HG03354 (cell line): ENCODE data around the gene S100PBP.

Source experiments
- ATAC-seq: cut with Tn5 transposase; IDR thresholded peaks from one replicate; pipeline ENCODE4 v1.9.1; 2021; ENCODE audit warnings: mild to moderate bottlenecking; ENCODE audit not compliant: unreplicated experiment, poor library complexity, severe bottlenecking

Gene S100PBP

DNA sequence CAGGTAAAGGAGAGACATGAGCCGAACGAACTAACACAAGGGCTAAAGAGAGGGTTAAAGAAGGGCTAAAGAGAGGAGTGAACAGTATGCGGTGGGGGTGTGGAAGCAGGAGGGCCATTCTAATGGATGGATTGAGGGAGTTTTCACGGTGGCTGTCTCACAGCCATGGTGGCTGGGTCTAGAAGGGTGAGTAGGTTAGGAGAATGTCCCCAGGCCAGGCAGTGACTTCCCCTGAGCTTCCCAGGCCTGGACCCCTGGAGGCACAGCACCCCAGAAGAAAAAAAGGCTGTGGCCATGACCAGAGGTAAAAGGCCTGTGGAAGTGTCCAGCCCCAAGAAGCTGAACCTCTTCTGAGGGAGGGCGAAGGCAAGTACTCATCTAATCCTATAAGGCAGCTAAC, 49.7 kb downstream of the S100PBP start:
- ATAC-seq, result no peak

DNA sequence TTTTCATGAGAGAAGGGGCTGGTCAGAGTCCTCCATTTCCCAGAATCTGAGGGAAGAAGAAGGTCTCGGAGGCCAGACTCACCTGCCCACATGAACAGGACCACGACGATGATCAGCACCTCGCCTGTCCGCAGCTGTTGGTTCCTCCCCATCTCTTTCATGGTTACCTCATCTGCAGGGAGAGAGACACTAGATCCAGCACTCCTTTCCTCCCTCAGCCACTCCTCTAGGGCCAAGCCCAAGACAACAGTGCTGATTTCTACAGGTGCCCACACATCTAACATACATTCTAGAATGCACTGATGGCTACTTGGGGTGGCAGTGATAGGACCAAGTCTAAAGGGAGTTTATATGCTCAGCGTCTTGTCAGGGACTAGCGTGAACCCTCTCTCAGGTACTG, 50.2 kb downstream of the S100PBP start:
- ATAC-seq, result no peak

GRCh38 chr1:32868085-32868484, 50.6 kb downstream of the S100PBP start:
- ATAC-seq, result no peak

DNA sequence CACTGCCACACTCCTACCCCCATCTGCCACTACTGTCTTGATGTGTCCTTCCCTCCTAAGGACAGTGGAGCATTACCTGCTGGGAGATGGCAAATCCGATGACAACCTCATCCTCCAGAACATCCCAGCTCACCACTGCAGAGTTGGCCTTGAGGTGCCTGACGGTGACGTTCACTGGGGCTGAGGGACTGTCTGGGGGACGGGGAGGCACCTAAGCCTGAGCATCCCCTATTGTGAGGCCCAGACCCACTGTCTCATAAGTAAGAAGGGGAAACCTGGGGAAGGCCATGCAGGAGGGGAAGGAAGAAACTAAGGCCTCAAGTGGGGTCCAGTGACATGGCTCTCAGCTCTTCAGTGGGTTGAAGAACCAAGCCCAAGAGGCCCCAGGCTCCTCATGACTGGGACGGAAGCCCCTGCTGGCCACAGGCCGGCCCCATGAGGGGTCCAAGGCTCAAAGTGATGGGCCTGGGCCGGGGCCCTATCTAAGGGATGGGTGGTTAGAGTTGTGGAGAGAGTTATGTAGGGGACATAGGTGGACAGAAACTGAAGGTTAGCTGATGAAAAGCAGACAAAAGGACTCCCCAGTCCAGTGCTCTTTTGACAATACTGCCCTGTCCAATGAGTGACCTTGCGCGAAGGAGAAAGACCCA, 51.5 kb downstream of the S100PBP start:
- ATAC-seq, result no peak

DNA sequence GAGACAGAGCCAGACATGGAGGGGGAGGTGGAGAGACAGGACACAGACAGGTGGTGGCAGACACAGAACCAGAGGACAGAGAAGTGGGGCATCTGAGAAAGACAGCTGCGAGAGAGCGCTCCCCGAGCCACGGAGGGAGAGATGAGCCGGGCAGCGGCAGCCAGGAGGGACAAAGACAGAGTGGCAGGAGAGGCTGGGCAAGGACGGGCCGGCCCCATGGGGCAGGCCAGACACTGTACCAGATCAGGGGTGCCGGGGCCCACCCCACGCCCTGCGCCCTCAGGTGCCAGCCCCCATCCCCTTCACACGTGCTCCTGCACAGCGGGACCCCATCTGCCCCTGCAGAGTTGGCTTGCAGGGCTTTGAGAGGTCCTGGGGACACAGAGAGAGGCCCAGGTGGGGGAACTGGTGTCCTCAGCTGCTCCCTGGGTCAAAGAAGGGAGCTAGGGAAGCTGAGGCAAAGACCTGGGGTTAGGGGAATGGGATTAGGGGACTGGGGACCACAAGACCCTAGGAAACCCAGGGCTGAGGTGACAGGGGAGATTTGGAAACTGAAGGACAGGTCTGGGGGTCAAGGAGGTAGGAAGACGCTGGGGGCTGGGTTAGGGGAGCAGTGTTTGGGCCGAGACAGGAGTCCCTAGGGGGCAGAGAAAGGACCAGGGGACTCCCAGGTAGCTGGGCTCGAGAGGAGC, 52.6 kb downstream of the S100PBP start:
- no peak for ATAC-seq

GRCh38 chr1:32870615-32871363, 53.3 kb downstream of the S100PBP start, which contains the start of gene FNDC5:
TSS of gene FNDC5 (minus strand) at chr1:32870912.
- ATAC-seq, result no peak

DNA sequence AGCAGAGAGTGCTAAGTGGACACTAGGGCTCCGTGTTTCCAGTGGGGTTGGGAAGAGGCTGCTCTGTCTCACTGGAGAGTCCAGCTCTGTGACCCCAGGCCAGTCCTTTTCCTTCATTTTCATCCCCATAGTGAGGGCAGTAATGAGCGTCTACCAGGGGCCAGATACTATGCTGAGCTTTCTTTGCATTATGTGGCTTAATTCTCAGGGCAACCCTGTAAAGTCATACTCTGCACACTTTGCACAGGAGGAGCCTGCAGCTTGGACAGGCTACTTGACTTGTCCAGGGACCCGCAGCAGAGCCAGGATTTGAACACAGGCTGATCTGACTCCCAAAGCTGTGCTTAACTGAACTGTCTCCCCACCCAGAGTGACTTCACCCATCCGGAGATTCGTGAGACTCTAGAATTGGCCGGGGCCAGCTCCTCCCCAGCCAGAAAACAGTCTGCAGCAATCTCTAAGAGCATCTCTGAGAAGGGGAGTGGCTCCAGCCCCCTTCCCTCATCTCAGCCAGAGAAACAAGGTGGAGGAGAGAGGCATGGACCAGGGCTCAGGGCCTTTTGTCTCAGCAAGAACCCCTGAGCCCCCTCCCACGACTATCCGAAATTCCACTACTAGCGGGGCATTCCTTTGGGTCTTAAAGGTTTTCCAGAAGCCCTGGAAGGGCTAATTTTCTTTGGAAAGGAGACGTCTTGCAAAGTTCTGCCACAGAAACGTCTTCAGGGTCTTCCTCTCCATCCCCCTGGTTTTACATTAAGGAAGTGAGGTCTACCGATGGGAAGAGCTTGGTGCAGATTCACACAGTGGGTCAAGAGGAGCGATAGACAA, 54.1 kb downstream of the S100PBP start:
- no peak for ATAC-seq

GRCh38 chr1:32872192-32872460, 54.7 kb downstream of the S100PBP start:
- no peak for ATAC-seq

DNA sequence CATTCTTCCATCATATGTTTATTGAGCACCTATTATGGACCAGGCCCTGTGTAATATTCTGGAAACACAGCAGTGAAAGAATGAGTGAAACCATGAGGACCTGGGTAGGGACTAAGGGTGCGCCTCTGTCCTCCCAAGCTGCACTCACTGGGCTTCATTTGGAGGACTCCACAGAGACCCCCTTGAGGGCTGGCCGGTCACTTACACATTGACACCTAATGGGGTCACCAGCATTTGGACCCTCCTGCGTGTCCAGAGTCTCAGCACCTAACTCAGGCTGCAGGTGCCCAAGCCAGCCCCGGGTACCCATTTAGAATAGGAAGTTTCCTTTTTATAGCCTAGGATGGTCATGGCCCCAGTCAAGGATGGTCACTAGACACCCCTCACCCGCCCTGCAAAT, 56.0 kb downstream of the S100PBP start:
- ATAC-seq, result no peak

DNA sequence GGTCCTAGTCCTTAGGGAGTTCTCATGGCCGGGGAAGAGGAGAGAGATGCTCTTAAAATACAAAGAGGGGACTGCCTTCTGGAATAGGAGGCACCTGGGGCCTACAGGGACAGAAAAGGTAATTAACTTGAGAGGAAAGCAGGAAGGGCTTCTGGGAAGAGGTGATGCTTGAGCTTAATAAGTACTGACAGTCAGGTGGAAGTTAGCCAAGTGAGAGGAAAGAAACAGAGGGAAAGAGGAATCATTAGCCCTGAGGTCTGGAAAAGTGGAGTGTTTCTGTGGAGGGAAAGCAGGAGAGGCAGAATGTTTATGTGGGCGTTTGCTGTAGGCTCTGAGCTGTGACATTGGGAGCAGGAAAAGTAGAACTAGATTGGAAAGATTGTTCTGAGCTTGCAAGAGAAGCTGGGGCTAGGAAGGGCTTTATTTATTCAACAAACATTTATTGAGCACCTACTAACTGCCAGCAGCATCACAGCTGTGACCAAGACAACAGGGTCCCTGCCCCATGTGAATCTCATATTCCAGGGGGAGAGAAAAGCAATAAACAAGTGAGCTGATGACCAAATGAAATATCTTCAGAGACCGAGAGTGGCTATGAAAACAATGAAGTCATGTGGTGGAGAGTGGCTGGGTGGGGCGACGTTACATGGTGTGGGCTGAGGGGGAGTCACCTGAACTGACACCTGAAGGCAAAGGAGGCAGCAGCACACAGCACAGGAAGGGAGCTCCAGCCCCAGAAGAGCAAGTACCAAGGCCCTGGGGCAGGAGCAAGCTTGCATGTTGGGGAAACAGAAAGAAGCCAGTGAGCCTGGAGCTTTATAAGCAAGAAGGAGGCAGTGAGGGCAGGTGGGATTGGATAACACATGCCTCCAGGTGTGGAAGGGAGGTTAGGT, 57.7 kb downstream of the S100PBP start:
- ATAC-seq, result no peak

- ATAC-seq, result no peak
These were observed 59.1 kb downstream of the S100PBP start for GRCh38 chr1:32876341-32877210.

DNA sequence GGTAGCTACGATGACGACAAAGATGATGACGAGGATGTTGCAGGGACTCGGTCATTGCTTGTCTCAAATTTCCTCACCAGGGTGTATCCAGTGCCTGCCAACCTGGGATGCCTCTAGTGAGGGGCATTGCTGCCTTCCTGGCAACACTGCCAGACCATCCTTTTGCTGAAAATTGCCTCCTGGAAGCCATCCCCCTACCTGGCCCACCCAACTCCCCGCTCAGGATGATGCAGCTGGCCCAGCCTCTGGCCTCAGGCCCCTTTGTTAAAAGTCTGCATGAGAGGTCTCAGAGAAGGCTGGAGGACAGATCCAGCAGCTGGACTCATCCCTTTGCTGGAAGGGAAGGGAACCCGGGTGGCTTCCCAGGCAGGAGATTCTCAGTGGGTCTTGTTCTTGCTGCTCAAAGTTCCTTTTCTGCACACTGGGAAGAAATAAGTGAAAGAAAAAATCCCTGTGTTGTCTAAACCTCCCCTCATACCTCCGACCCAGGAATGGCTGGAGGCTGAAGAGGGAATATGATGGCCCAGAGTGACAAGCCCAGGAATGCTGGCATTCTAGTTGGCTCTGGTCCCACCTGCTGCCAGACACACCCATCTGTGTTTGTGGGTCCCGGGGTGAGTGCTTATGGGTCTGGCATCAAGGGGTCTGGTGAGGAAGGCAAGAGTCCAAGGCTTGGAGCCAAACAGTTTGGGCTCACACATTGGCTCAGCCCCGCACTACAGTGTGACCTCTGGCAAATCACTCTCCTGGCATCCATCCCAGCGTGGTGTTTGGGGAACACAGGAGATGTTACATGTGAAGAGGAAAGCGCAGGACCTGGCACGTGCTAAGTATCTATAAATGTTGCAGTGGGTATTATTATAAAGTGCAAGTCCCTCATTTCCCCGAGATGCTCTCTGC, 60.0 kb downstream of the S100PBP start:
- no peak for ATAC-seq

DNA sequence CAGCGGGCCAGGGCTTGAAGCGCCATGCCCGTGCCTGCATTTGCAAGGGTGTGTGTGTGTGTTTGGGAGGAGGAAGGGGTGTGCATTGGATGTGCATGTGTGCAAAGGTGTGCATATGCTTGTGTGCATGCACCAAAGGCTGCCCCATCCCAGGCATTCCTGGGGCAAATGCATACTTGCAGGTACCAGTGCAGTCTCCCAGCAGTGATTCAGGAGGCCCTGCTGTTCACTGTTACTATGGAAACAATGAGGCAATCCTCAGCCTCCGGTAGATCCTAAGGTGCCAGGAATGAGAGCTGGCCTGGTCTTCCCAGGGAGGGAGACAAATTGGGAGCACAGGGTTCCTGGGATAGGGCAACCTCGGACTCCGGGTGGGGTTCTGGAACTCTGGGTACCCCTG, 60.7 kb downstream of the S100PBP start:
- no peak for ATAC-seq

DNA sequence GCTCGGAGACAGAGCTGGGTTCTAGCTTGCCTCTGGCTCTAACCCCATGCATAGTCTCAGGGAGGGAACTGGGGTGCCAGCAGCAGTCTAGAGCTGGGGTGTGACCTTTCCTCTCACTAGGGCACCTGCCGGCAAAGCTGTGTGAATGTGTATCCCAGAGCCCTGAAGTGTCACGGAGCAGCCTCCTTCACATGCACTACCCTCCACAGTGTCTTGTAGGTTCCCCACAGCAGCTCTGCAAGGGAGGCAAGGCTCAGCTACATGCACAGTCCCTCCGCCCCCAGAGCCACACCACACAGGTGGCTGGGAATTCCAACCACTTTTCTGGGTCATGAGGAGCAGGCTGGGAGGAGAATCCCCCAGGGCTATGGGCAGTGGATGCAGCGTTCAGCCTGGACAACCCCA, 61.2 kb downstream of the S100PBP start:
- no peak for ATAC-seq

DNA sequence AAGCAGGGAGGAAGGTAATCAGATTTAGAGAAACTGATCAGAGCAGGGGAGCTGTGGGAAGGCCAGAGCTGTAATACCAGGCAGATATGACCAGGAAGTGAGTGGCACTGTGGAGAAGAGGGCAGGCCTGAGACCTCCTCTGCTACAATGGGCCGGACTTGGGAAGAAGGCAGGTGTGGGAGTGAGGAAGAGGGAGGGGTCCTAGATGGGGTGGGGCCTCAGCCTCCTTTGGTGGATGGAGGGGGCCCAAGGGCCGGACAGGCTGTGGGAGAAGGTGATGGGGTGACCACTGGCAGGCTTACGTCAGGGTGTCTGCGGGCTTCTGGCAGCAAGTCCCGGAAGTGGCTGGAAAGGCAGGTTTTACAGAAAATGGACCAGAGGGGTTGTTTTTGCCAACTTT, 63.8 kb downstream of the S100PBP start:
- no peak for ATAC-seq

DNA sequence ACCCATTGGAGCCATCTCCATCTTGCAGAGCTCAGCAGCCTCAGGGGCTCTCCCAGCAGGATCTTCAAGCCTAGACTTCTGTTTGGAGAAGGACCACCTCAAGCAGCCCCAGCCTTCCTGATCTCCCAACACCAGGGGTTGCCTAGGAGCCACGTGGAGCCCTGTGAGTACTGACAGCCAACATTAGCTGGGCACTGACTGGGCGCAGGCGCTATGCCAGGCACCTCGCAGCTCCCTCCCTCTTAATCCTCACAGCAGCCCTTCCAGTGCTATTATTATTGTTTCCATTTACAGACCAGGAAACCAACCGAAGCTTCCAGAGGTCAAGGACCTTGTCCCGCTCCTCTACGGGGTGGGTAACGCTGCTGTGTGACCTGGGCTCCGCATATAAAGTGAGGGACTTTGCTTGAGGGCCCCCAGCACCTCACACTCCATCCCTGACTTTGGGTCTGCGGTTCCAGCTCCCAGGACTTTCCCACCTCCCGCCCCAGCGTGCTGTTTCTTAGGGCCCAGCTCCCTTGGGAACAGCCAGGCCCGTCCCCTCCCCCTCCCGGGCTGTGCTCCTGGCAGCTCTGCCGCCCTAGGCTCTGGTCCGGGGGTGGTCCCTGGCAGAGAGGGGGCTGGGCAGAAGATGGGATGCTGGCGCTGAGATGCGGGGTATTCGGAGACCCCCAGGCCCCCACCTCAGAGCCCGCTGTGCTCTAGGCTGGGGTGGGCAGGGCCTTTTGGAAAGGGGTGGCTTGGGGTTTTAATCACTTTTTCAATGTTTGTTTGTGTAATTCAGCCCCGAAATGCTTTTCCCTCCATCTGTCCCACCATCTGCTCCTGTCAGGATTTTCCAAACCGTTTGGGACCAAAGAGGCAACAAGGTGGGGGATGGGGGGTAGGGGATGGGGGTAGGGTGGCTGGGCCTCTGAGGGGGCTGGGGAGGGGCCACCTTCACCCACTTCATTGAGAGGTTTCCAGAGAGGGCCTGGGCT, 64.7 kb downstream of the S100PBP start:
- ATAC-seq, result no peak
